Fibroblast of pulmonary artery (primary cell): ENCODE measurements around the gene NUP210.
"Not testable (repeated sequence)": the region's sequence is repeated elsewhere in the genome, so short reads cannot be mapped to it uniquely, and the experiment has no call there.

ENCODE experiments used
- DNase-seq: peaks from one replicate; pipeline ENCODE4 v3.0.0-alpha.2; 2010; ENCODE audit warnings: low read depth
- H3K4me3 ChIP-seq: replicated peaks from 2 replicates; pipeline ENCODE4 v1.5.1; 2011; ENCODE audit warnings: low read depth, mild to moderate bottlenecking, control low read depth, low read length, moderate library complexity
- TF ChIP-seq, protein P1 (sequence below): IDR thresholded peaks from 2 replicates; pipeline ENCODE4 v1.5.1; 2011; ENCODE audit warnings: mild to moderate bottlenecking, control low read depth, low read length, inconsistent platforms; ENCODE audit errors: missing control alignments

The NUP210 gene

GRCh38 chr3:13451301-13451673 lies 31.2 kb upstream of the NUP210 start:
- TF ChIP-seq, protein P1, sequence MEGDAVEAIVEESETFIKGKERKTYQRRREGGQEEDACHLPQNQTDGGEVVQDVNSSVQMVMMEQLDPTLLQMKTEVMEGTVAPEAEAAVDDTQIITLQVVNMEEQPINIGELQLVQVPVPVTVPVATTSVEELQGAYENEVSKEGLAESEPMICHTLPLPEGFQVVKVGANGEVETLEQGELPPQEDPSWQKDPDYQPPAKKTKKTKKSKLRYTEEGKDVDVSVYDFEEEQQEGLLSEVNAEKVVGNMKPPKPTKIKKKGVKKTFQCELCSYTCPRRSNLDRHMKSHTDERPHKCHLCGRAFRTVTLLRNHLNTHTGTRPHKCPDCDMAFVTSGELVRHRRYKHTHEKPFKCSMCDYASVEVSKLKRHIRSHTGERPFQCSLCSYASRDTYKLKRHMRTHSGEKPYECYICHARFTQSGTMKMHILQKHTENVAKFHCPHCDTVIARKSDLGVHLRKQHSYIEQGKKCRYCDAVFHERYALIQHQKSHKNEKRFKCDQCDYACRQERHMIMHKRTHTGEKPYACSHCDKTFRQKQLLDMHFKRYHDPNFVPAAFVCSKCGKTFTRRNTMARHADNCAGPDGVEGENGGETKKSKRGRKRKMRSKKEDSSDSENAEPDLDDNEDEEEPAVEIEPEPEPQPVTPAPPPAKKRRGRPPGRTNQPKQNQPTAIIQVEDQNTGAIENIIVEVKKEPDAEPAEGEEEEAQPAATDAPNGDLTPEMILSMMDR: no peak
- DNase-seq: no peak

DNA sequence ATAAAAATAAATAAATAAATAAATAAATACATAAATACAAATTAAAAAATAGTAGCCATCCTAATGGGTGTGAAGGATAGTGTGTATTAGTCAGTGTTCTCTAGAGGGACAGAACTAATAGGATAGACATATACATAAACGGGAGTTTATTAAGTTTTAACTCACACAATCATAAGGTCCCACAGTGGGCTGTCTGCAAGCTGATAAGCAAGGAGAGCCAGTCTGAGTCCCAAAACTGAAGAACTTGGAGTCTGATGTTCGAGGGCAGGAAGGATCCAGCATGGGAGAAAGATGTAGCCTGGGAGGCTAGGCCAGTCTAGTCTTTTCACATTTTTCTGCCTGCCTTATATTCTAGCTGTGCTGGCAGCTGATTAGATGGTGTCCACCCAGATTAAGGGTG lies 22.8 kb upstream of the NUP210 start:
- DNase-seq: not testable (repeated sequence)

More at GRCh38 chr3:13451301-13451673, 31.2 kb upstream of the NUP210 start:
- peak overlapping the region; percentile 65 for H3K4me3 ChIP-seq

DNA sequence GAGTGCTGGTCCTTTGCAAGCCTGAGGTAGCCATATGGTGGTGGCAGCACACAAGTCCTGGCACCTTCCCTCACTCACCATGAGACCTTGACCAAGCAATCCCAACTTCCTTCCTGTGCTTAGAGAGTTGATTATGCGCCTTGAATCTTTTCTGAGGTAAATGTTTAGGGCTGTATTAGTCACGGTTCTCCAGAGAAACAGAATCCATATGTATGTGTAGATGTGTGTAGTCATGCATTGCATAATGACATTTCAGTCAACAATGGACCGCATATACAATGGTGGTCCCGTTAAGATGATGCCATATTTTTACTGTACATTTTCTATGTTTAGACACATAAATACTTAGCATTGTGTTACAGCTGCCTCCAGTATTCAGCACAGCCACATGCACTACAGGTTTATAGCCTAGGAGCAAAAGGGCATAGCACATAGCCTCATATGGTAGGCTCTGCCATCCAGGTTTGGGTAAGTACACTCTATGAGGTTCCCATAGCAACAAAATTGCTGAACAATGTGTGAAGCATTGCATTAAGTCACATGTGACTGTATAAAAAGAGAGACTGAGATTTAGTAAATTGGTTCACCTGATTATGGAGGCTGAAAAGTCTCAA lies 20.2 kb upstream of the NUP210 start:
- DNase-seq: no peak
- TF ChIP-seq, protein P1: no peak
- no peak overlapping the region for H3K4me3 ChIP-seq

More for the DNA sequence above, 22.8 kb upstream of the NUP210 start:
- H3K4me3 ChIP-seq: not testable (repeated sequence)

DNA sequence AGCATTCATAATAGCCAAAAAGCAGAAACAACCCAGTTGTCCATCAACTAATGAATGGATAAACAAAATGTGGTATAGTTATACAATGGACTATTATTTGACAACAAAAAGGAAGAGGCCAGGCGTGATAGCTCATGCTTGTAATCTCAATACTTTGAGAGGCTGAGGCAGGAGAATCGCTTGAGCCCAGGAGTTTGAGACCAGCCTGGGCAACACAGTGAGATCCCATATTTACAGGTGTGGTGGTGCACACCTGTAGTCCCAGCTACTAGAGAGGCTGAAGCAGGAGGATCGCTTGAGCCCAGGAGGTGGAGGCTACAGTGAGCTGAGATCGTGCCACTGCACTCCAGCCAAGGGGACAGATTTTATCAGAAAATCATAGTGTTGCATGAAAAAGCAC lies 16.1 kb upstream of the NUP210 start:
- not testable (repeated sequence) for H3K4me3 ChIP-seq, DNase-seq

DNA sequence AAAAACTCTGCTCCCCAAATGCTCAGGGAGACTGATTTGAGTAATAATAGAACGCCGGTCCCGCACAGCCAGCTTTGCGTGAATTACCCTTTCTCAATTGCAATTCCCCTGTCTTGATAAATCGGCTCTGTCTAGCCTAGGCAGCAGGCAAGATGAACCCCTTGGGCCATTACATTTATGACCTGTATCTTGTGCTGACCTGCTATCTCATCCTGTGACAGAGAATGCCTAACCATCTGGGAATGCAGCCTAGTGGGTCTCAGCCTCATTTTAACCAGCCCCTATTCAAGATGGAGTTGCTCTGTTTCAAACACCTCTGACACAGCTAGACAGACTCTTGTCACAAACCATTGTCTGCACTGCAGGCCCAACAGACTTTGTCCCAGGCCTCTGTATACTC lies 13.8 kb upstream of the NUP210 start:
- DNase-seq: no peak
- TF ChIP-seq, protein P1: no peak
- H3K4me3 ChIP-seq: no peak overlapping the region

DNA sequence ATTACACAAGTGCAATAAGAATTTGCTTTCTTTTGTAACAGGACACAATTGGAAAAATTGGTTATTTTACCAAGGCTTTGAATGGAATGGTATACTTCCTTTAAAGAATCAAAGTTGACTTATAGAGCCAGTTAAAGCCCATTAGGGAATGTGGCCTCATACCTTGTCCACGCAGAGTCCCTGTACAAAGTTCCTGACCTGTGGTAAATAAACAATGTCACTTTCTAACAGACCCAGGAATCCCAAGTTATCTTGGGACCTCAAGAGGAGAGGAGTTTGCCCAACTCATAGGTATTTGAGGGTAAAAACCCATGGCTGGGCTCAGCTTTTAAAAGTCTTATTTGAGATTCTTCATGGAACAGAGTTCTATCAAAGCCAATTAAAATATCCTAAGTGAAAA lies 12.0 kb upstream of the NUP210 start:
- DNase-seq: no peak
- no peak overlapping the region for H3K4me3 ChIP-seq
- TF ChIP-seq, protein P1: no peak

DNA sequence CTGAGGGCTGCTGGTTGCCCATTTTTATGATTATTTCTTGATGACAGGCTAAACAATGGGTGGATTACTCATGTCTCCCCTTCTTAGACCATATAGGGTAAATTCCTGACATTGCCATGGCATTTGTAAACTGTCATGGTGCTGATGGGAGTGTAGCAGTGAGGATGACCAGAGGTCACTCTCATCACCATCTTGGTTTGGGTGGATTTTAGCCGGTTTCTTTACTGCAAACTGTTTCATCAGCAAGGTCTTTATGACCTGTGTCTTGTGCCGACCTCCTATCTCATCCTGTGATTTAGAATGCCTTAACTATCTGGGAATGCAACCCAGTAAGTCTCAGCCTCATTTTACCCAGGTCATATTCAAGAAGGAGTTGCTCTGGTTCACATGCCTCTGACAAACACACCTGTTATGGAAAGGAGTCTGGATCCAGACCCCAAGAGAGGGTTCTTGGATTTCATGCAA lies 10.3 kb upstream of the NUP210 start:
- not testable (repeated sequence) for DNase-seq, H3K4me3 ChIP-seq

GRCh38 chr3:13429631-13430291 lies 9.6 kb upstream of the NUP210 start:
- H3K4me3 ChIP-seq: no peak overlapping the region
- no peak for DNase-seq
- TF ChIP-seq, protein P1: no peak

- DNase-seq, H3K4me3 ChIP-seq: not testable (repeated sequence)
These were observed 8.6 kb upstream of the NUP210 start for GRCh38 chr3:13428678-13429077.
